Esophagus muscularis mucosa (tissue), 3 donors: ENCODE data around the gene KCNN1.

Experiments used
- CTCF ChIP-seq, 3 experiments: fragments of 200-600 bp in 2 of 3; fragments of 450-650 bp in 1 of 3; sonication (generic) in 2 of 3; IDR thresholded peaks; one replicate each; pipeline ENCODE4 v1.5.1; 2017 to 2019; ENCODE audit warnings: antibody characterized with exemption in 3 of 3, mild to moderate bottlenecking in 2 of 3, moderate library complexity in 1 of 3
- POLR2A ChIP-seq: fragments of 450-650 bp; IDR thresholded peaks from one replicate; pipeline ENCODE4 v1.6.1; 2017; ENCODE audit warnings: antibody characterized with exemption, moderate library complexity, mild to moderate bottlenecking, low read depth

GRCh38 chr19:17953869-17954268 lies 13.0 kb upstream of the KCNN1 start:
- no peak for TF ChIP-seq CTCF (IDR thresholded peaks at IDR 0.05)
- TF ChIP-seq POLR2A, result no peak
